ENCODE data around the gene FIGN.

The FIGN gene

GRCh38 chr2:163693484-163693883 lies 42.3 kb downstream of the FIGN start:
- CTCF ChIA-PET = interaction anchor here (0.7 to 1.5 kb wide), 2 partner anchors 9 to 16 kb away, joined by 3 to 4 read pairs; no protein-coding TSS in a partner anchor
- POLR2A ChIA-PET = no interaction called here
- DNase-seq (ENCODE audit: extremely low spot score) = no peak
- no peak for TF ChIP-seq CTCF (IDR thresholded peaks at IDR 0.05; ENCODE audit: control extremely low read depth, extremely low read depth, low read depth, missing control alignments)

GRCh38 chr2:163692611-163693482 lies 43.0 kb downstream of the FIGN start:
- ChIA-PET CTCF (interaction anchor here (0.7 to 1.5 kb wide), 3 partner anchors 8 to 17 kb away, joined by 3 to 4 read pairs (median 4); no protein-coding TSS in a partner anchor), POLR2A (no interaction called here)
- DNase-seq (ENCODE audit: extremely low spot score) = no peak
- no peak for TF ChIP-seq CTCF (IDR thresholded peaks at IDR 0.05; ENCODE audit: control extremely low read depth, extremely low read depth, low read depth, missing control alignments)

- TF ChIP-seq CTCF (IDR thresholded peaks at IDR 0.05; ENCODE audit: control extremely low read depth, extremely low read depth, low read depth, missing control alignments) = no peak
- ChIA-PET CTCF (interaction anchor here (1.0 kb wide), 1 partner anchor 9 kb away, joined by 4 read pairs; no protein-coding TSS in a partner anchor), POLR2A (no interaction called here)
- DNase-seq (ENCODE audit: extremely low spot score) = no peak
Observed at GRCh38 chr2:163692081-163692480, 43.7 kb downstream of the FIGN start.

- TF ChIP-seq CTCF (IDR thresholded peaks at IDR 0.05; ENCODE audit: control extremely low read depth, extremely low read depth, low read depth, missing control alignments) = no peak
- CTCF ChIA-PET = no interaction called here
- no peak for DNase-seq (ENCODE audit: extremely low spot score)
- POLR2A ChIA-PET = no interaction called here
Observed at GRCh38 chr2:163690896-163691295, 44.9 kb downstream of the FIGN start.

- CTCF ChIA-PET = no interaction called here
- POLR2A ChIA-PET = no interaction called here
- TF ChIP-seq CTCF (IDR thresholded peaks at IDR 0.05; ENCODE audit: control extremely low read depth, extremely low read depth, low read depth, missing control alignments) = no peak
- no peak for DNase-seq (ENCODE audit: extremely low spot score)
Observed at GRCh38 chr2:163687217-163687616, 48.6 kb downstream of the FIGN start.

- CTCF ChIA-PET = no interaction called here
- POLR2A ChIA-PET = no interaction called here
- DNase-seq (ENCODE audit: extremely low spot score) = no peak
- no peak for TF ChIP-seq CTCF (IDR thresholded peaks at IDR 0.05; ENCODE audit: control extremely low read depth, extremely low read depth, low read depth, missing control alignments)
Observed at GRCh38 chr2:163686289-163686688, 49.5 kb downstream of the FIGN start.
